Heart left ventricle (tissue), 16 donors: ENCODE results near the gene MVB12B. TPM values are rescaled to one million over a fixed set of nuclear protein-coding genes. Genes with fewer than 3 reads are reported as not detected.
"Not testable (repeated sequence)": the region's sequence is repeated elsewhere in the genome, so short reads cannot be mapped to it uniquely, and the experiment has no call there.

ENCODE experiments used
- ATAC-seq, 4 donors: fragments of 200-7000 bp; cut with Tn5 transposase; one replicate each; pipeline ENCODE4 v1.9.1; 2020 to 2022; ENCODE audit warnings: moderate library complexity in 4 of 4, mild to moderate bottlenecking in 3 of 4, moderate number of reproducible peaks in 1 of 4
- DNase-seq, 5 donors: peaks; one replicate each; pipeline ENCODE4 v3.0.0-alpha.2; 2020
- H3K27ac ChIP-seq, 12 donors: fragments of 200-600 bp; sonication (generic) in 4 of 12; one replicate each; pipeline versions ENCODE4 v1.5.0 to v1.8.0; 2016 to 2022; ENCODE audit warnings: mild to moderate bottlenecking in 2 of 12
- H3K27me3 ChIP-seq, 9 donors: fragments of 200-600 bp; sonication (generic) in 2 of 9; one replicate each; pipeline versions ENCODE4 v1.5.1 to v1.8.0; 2016 to 2022; ENCODE audit warnings: mild to moderate bottlenecking in 3 of 9
- H3K36me3 ChIP-seq, 9 donors: fragments of 200-600 bp; sonication (generic) in 2 of 9; one replicate each; pipeline versions ENCODE4 v1.5.0 to v1.8.0; 2018 to 2022; ENCODE audit warnings: mild to moderate bottlenecking in 2 of 9
- H3K4me1 ChIP-seq, 12 donors: fragments of 200-600 bp; sonication (generic) in 4 of 12; one replicate each; pipeline versions ENCODE4 v1.5.0 to v1.8.0; 2016 to 2022; ENCODE audit warnings: mild to moderate bottlenecking in 3 of 12
- H3K4me3 ChIP-seq, 12 donors: fragments of 200-600 bp; sonication (generic) in 4 of 12; one replicate each; pipeline versions ENCODE4 v1.5.0 to v1.8.0; 2017 to 2022; ENCODE audit warnings: mild to moderate bottlenecking in 9 of 12, moderate library complexity in 4 of 12
- H3K9me3 ChIP-seq, 12 donors: fragments of 200-600 bp; sonication (generic) in 4 of 12; one replicate each; pipeline versions ENCODE4 v1.5.0 to v1.8.0; 2016 to 2022; ENCODE audit warnings: mild to moderate bottlenecking in 1 of 12
- CTCF ChIP-seq, 12 donors: fragments of 200-600 bp; sonication (generic) in 4 of 12; IDR thresholded peaks; one replicate each; pipeline versions ENCODE4 v1.5.0 to v1.8.0; 2018 to 2022; ENCODE audit warnings: antibody characterized with exemption in 12 of 12, mild to moderate bottlenecking in 5 of 12
- POLR2A ChIP-seq, 2 donors: fragments of 450-650 bp; IDR thresholded peaks; one replicate each; pipeline ENCODE4 v1.6.1; 2017; ENCODE audit warnings: antibody characterized with exemption in 2 of 2, mild to moderate bottlenecking in 2 of 2, moderate library complexity in 2 of 2
- WGBS, 4 donors: extraction: QIAGEN DNeasy Blood & Tissue Kit in 2 of 4; methylation state at CpG; one replicate each; pipeline versions ENCODE4 v1.1.5 to v1.1.7; 2013 to 2018; 5-methylcytosine and 5-hydroxymethylcytosine counted together
- intact Hi-C, 10 donors: fragments of 100-400 bp; cut with DNase I; formaldehyde crosslinking; loops; one replicate each; pipeline versions ENCODE4 v1.11.1 to v1.14.2; 2022
- polyA plus RNA-seq, 2 donors: library from polyadenylated mRNA; stranded (reverse); fragments of 200-250 nt; gene quantifications; one replicate each; pipeline ENCODE4 v1.2.3, GENCODE V29; 2013
- total RNA-seq, 9 donors: library from RNA; depleted of rRNA in 2 of 9; stranded (reverse); fragments of >200 nt in 2 of 9; fragmentation: NEBNext Ultra II Directional in 3 of 9; extraction: Animal tissue kit (Norgen Biotek cat#: 25700) in 3 of 9; gene quantifications; one replicate each; pipeline versions ENCODE4 v1.1.0 to v1.2.4, GENCODE V29; 2016 to 2023
- donor health status: ischemic (EF 13 %, LVEDD 7.1; RV severe dilation, severe dysfunction).
- donor health status: healthy with polysubstance abuse.
- donor health status: DM: no; HTN: yes; CAD: no.
- donor health status: DM: no; HTN: no; CAD: no.
- donor health status: ischemic (EF 25% LVEDD 6.9; RV normal size, moderate dysfunction).
- donor health status: ischemic (EF 25% LVEDD 5.7; RV mildly dilated, moderate dysfunction).
- donor health status: healthy.
- donor health status: DM: yes; HTN: yes; CAD: no.
- donor health status: ischemic (EF 35%, LVEDD 5.7; RV mildly dilated, moderate dysfunction).
- donor health status: nonischemic (EF 11% LVEDD 7.7; RV severe dilation, severe dysfunction).
- donor health status: DM: yes; HTN: yes; CAD: no.
- donor health status: PGD.
- donor health status: ischemic (EF 29% LVEDD 5.4; RV normal size, mild dysfunction).
- donor health status: nonischemic (EF 23%, LVEDD 6.1; RV moderate dilation, normal function).

MVB12B gene
- total and polyA plus RNA-seq, 11 donors, result 4.9 to 16.2 (median 11.0) TPM

GRCh38 chr9:126534431-126535186 is 208.0 kb downstream of the MVB12B start:
- TF ChIP-seq CTCF (IDR thresholded peaks at IDR 0.05), result no peak
- TF ChIP-seq POLR2A (IDR thresholded peaks at IDR 0.05), result no peak

GRCh38 chr9:126536131-126536530 is 209.5 kb downstream of the MVB12B start:
- DNase-seq (no peak), ATAC-seq (no peak)
- Histone ChIP-seq H3K4me3 (no peak overlapping the region), H3K36me3 (no peaks in the 10 kb centered on the region), H3K4me1 (peaks cover 0 to 31% (median 3%) of the 10 kb centered on the region in 12 donors), H3K9me3 (no peaks in the 10 kb centered on the region), H3K27ac (no peak overlapping the region), H3K27me3 (peaks cover 0 to 25% (median 0%) of the 10 kb centered on the region in 9 donors)
- intact Hi-C loops, result no loop called here
- TF ChIP-seq POLR2A (IDR thresholded peaks at IDR 0.05) (no peak), CTCF (IDR thresholded peaks at IDR 0.05) (no peak)
- 88 to 96% (median 90%) methylated on average over 7 of the region's 7 CpGs for WGBS, 4 donors

More at GRCh38 chr9:126534431-126535186, 208.0 kb downstream of the MVB12B start:
- ATAC-seq (no peak), DNase-seq (no peak)
- 54 to 64% (median 57%) methylated on average over 23 of the region's 23 CpGs for WGBS, 4 donors
- Histone ChIP-seq H3K4me3 (no peak overlapping the region), H3K27ac (no peak overlapping the region), H3K36me3 (no peaks in the 10 kb centered on the region), H3K9me3 (no peaks in the 10 kb centered on the region), H3K27me3 (peaks cover 0 to 23% (median 0%) of the 10 kb centered on the region in 9 donors), H3K4me1 (peaks cover 0 to 33% (median 3%) of the 10 kb centered on the region in 12 donors)
- intact Hi-C loops, result no loop called here

- ATAC-seq (no peak), DNase-seq (no peak)
- H3K4me3 ChIP-seq, result no peak overlapping the region
- intact Hi-C loops, result no loop called here
- H3K9me3 ChIP-seq, result no peaks in the 10 kb centered on the region
- peaks cover 0 to 23% (median 3%) of the 10 kb centered on the region in 12 donors for H3K4me1 ChIP-seq
- TF ChIP-seq POLR2A (IDR thresholded peaks at IDR 0.05) (no peak), CTCF (IDR thresholded peaks at IDR 0.05) (no peak)
- WGBS, 4 donors, result 68 to 79% (median 72%) methylated on average over 11 of the region's 11 CpGs
- no peaks in the 10 kb centered on the region for H3K36me3 ChIP-seq
- H3K27me3 ChIP-seq, result peaks cover 0 to 25% (median 0%) of the 10 kb centered on the region in 9 donors
- no peak overlapping the region for H3K27ac ChIP-seq
These were observed 210.3 kb downstream of the MVB12B start for GRCh38 chr9:126536841-126537465.

GRCh38 chr9:126538550-126538949 is 211.9 kb downstream of the MVB12B start:
- Histone ChIP-seq H3K4me3 (no peak overlapping the region), H3K9me3 (no peaks in the 10 kb centered on the region), H3K27ac (no peak overlapping the region), H3K27me3 (peaks cover 0 to 25% (median 0%) of the 10 kb centered on the region in 9 donors), H3K4me1 (peaks cover 0 to 9% (median 0%) of the 10 kb centered on the region in 12 donors), H3K36me3 (no peaks in the 10 kb centered on the region)
- TF ChIP-seq POLR2A (IDR thresholded peaks at IDR 0.05) (no peak), CTCF (IDR thresholded peaks at IDR 0.05) (no peak)
- WGBS, 4 donors, result 82 to 100% (median 88%) methylated on average over 1 of the region's 1 CpG
- ATAC-seq (no peak), DNase-seq (no peak)
- intact Hi-C loops, result no loop called here

GRCh38 chr9:126540398-126540797 is 213.8 kb downstream of the MVB12B start:
- DNase-seq, ATAC-seq, H3K4me1 ChIP-seq, H3K27ac ChIP-seq, intact Hi-C loops, H3K4me3 ChIP-seq, H3K9me3 ChIP-seq, H3K36me3 ChIP-seq: not testable (repeated sequence)
- 86 to 94% (median 89%) methylated on average over 9 of the region's 9 CpGs for WGBS, 4 donors
- H3K27me3 ChIP-seq, result peaks cover 0 to 18% (median 0%) of the 10 kb centered on the region in 9 donors
